SK-N-SH (cell line): ENCODE results near the gene APBA3.

Source experiments
- EZH2phosphoT487 ChIP-seq: fragments of 200-600 bp; sonication (generic); IDR thresholded peaks from 2 replicates; pipeline ENCODE4 v1.6.1; 2017; ENCODE audit warnings: low read depth, mixed run types, mild to moderate bottlenecking, antibody characterized with exemption, moderate library complexity, borderline replicate concordance
- GABPA ChIP-seq: IDR thresholded peaks from 2 replicates; pipeline ENCODE4 v1.4.0; 2012; ENCODE audit warnings: low read depth, mild to moderate bottlenecking
- GATA2 ChIP-seq: sonication (generic); formaldehyde crosslinking; IDR thresholded peaks from 2 replicates; pipeline ENCODE4 v1.5.0; 2020; ENCODE audit warnings: mild to moderate bottlenecking, missing genetic modification reagents
- MAX ChIP-seq: IDR thresholded peaks from 2 replicates; pipeline ENCODE4 v1.4.0; 2012; ENCODE audit warnings: low read depth
- RAD21 ChIP-seq: IDR thresholded peaks from 2 replicates; pipeline ENCODE4 v1.6.1; 2012; ENCODE audit warnings: mild to moderate bottlenecking, low read length
- RFX5 ChIP-seq: IDR thresholded peaks from 2 replicates; pipeline ENCODE4 v1.6.1; 2012; ENCODE audit warnings: mild to moderate bottlenecking, improper control_type of control experiment, low read length
- SIN3A ChIP-seq: IDR thresholded peaks from 2 replicates; pipeline ENCODE4 v1.6.1; 2012; ENCODE audit warnings: low read depth, mild to moderate bottlenecking, low read length, moderate library complexity, borderline replicate concordance
- TAF1 ChIP-seq: IDR thresholded peaks from 2 replicates; pipeline ENCODE4 v1.6.1; 2012; ENCODE audit warnings: low read depth, mild to moderate bottlenecking, low read length, moderate library complexity, borderline replicate concordance
- TCF12 ChIP-seq: IDR thresholded peaks from 2 replicates; pipeline ENCODE4 v1.4.0; 2012
- TEAD4 ChIP-seq: IDR thresholded peaks from 2 replicates; pipeline ENCODE4 v1.4.0; 2012; ENCODE audit warnings: mild to moderate bottlenecking, borderline replicate concordance; ENCODE audit not compliant: insufficient read depth
- TF ChIP-seq, protein P1 (sequence below): fragments of 200-600 bp; sonication (generic); IDR thresholded peaks from 2 replicates; pipeline ENCODE4 v1.6.1; 2017; ENCODE audit warnings: antibody characterized with exemption, mild to moderate bottlenecking, moderate library complexity
- TF ChIP-seq, protein P2 (sequence below): fragments of 150-350 bp; IDR thresholded peaks from 2 replicates; pipeline ENCODE4 v1.6.1; 2017; ENCODE audit warnings: antibody characterized with exemption, low read length, low read depth, borderline replicate concordance

- TF ChIP-seq TCF12 (no peak), TEAD4 (no peak), TAF1 (no peak), EZH2phosphoT487 (no peak), RAD21 (no peak), GATA2 (CRISPR knock-in tag) (no peak), RFX5 (no peak), MAX (no peak), GABPA (no peak), SIN3A (no peak)
- TF ChIP-seq, protein P1, sequence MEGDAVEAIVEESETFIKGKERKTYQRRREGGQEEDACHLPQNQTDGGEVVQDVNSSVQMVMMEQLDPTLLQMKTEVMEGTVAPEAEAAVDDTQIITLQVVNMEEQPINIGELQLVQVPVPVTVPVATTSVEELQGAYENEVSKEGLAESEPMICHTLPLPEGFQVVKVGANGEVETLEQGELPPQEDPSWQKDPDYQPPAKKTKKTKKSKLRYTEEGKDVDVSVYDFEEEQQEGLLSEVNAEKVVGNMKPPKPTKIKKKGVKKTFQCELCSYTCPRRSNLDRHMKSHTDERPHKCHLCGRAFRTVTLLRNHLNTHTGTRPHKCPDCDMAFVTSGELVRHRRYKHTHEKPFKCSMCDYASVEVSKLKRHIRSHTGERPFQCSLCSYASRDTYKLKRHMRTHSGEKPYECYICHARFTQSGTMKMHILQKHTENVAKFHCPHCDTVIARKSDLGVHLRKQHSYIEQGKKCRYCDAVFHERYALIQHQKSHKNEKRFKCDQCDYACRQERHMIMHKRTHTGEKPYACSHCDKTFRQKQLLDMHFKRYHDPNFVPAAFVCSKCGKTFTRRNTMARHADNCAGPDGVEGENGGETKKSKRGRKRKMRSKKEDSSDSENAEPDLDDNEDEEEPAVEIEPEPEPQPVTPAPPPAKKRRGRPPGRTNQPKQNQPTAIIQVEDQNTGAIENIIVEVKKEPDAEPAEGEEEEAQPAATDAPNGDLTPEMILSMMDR = no peak
- TF ChIP-seq, protein P2, sequence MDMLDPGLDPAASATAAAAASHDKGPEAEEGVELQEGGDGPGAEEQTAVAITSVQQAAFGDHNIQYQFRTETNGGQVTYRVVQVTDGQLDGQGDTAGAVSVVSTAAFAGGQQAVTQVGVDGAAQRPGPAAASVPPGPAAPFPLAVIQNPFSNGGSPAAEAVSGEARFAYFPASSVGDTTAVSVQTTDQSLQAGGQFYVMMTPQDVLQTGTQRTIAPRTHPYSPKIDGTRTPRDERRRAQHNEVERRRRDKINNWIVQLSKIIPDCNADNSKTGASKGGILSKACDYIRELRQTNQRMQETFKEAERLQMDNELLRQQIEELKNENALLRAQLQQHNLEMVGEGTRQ = no peak
These were observed 44.4 kb upstream of the APBA3 start for GRCh38 chr19:3805859-3806258.
